ENCODE measurements around the gene HEATR9.
"Not testable (repeated sequence)": the region's sequence is repeated elsewhere in the genome, so short reads cannot be mapped to it uniquely, and the experiment has no call there.

Gene HEATR9, protein sequence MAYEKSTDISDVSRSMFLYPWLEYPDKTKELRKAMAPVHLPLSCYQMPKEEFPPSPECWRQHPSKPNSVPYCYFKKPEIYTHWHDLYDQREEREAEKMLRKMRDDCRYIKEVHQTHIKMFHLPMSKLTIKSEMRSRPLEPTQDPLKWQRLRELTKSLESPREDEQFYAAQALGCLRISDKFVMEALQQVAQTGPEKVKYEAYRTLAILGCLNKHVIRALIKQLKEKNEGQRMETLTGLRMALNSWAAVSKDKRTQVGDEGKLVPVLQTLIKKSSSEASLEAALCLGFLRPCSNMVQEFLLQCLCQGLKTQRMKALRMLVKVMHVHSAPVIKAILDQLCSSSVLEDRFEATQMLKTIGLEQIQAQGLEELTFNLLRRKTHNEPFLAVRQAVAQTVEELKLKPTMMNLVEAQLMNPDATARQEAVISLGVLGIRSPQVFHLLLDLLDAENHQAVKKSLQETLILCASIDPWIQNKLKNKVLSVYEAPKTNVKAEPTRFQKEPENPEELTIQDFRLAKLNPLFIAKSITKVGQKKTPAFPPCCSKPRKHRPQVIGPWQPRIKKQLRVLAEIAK

DNA sequence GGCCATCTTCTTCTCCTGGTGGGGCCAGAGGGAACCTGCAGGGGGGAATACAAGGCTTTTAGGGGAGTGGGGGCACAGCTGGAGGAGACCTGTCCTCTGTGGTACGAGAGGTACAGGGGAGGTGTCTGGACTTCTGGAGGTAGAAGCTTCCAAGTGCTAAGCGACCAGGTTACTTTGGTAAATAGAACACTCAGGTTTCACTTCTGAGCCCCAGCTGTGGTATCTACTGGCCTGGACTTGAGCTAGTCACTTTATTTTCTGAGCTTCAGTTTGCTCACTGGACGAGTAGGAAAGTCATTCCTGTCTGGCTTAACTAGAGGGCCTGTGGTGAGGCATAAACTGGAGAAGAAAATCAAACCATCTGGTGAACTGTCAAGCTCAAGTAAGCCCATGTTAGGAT lies at the start of gene HEATR9:
Gene HEATR9 (minus strand): TSS at position 155 of the 400 bp plus-strand sequence. CDS start 149 bp downstream, at position 6.
- no peak for DNase-seq

DNA sequence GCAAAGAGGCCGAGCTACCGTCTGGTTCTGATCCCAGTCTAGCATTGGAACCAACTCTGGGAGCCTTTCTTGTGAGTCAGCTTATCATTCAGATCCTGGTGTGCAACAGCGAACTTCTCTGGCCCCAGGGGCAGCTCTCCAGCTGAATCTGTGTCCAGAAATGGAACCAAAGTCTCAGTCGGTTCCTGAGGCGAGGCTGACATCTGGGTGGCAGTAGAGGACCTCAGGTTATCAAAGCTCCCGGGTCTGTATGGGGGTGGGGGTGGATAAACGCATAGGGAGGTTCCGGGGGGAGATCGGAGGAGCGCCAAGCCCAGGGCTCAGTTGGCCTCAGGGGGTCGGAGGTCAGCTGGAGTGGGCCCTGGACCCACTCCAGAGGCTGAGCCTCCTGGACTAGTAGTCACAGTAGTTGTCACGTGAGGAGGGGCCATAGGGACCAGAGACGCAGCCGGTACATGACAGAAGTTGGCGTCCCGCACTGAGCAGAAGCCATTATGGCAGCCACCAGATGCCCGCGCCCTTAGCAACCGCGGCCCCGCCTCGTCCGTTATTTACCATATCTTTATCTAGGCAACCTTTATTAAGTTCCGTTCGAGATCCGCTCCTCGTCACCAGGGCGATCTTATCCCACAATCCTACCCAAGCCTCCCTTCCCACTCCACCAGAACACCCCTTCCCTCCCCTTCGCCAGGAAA lies 49.0 kb upstream of the HEATR9 start:
- DNase-seq, result no peak

DNA sequence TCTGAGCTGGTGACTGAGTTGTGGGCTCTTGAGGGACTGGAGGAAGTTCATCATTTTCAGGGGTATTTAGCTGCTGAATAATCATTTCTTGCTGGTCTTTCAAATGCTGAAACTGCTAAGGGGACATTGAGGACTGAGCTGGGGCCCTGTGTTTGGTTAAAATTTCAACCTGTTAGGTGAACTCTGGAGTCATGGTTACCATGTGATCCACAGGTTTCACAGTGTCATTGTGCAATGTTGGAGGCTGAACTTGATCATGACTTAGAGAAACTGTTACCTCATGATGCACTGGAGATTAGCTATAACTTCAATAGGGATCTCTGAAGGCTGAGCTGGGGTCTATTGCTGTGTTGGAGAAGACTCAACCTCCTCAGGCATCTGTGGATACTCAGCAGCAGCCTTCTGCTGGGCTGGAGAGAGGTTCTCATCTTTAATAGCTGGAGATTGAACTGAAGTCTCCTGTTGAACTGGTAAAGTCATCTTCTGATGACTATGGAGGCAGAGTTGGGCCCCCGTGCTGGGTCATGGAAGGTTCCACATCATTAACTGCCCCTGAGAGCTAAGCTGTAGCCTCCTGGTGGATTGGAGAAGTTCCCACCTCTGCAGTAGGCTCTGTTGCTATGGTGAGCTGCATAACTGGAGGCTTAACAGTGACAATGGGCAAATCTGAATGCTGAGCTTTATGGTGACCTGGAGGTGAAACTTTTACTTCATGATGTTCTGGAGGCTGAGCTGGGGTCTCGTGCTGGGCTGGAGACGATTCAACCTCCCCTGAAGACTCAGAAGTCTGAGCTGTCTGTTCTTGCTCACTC lies 46.7 kb upstream of the HEATR9 start:
- no peak for DNase-seq

DNA sequence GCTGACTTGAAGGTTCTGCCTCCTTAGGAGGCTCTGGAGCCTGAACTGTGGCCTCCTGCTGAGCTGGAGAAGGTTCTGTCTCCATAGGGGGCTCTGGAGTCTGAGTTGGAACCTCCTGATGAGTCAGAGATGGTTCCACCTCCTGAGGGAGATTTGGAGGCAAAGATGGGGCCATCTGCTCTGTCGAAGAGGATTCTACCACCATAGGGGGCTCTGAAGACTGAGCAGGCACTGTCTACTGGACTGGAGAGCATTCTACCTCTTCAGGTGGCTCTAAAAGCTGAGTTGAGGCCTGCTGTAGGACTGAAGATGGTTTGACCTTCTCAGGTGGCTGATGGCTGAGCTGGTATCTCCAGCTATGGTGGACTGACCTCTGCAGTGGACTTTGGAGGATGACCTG lies 45.7 kb upstream of the HEATR9 start:
- no peak for DNase-seq

DNA sequence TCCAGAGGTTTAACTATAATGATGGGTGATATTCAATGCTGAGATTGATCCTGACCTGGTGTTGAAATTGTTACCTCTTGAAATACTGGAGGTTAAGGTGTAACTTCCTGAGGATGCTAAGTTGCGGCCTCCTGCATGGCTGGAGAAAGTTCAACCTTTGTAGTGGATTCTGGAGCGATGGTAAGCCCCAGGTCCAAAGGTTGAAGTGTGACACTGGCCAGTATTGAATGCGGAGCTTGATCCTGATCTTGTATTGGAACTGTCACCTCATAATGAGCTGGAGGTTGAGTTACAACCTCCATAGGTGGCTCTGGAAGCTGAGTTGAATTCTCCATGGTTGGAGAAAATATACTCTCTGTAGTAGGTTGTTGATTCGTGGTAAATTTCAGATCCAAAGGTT lies 44.9 kb upstream of the HEATR9 start:
- no peak for DNase-seq

DNA sequence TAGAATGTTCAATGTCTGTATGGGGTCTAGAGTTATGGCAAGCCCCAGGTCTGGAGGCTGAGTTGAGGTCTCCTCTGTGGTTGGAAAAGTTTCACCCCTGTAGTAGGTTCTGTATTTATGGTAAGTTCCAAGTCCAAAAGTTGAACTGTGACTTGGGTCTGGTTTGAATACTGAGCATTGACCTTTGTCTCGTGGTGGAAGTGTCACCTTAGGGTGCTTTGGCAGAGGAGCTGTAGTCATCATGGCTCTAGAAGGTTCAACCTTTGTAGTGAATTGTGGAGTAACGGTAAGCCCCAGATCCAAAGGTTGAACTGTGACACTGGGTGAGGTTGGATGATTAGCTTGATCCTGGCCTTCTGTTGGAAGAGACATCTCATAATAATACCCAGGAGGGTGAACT lies 44.3 kb upstream of the HEATR9 start:
- DNase-seq, result no peak

DNA sequence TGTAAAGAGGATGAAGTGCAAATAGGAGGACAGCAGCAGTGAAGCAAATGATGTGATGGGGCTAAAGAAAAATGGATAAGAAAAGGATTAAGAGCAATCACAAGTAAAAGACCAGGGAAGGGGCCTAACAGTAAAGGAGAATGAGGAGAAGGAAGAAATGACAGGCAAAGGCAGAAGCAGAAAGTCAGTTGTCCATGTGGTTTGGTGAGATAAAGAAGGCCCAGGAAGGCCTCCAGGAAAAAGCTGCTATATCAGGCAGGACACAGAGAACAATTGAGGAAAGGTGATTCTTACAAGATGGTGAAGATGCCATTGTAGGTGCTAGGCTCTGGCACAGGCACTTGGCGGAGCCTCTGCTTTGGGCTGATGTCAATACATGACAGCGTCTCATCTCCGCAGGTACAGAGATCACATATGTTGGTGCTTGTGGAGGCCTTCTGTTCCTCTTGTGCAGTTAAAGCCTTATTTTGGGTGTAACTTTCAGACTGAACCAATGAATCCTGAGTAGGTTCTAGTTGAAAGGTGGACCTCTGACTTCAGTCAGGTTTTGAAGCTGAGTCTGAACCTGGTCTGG lies 43.7 kb upstream of the HEATR9 start:
- DNase-seq, result no peak

DNA sequence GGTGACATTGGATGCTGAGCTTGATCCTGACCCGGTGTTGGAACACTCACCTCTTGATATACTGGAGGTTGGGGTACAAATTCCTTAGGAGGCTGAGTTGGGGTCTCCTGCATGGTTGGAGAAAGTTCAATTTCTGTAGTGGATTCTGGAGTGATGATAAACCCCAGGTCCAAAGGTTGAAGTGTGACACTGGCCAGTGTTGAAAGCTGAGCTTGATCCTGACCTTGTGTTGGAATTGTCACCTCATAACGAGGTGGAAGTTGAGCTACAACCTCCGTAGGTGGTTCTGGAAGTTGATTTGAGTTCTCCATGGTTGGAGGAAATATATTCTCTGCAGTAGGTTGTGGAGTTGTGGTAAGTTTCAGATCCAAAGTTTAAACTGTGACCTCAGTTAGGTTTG lies 40.7 kb upstream of the HEATR9 start:
- no peak for DNase-seq

DNA sequence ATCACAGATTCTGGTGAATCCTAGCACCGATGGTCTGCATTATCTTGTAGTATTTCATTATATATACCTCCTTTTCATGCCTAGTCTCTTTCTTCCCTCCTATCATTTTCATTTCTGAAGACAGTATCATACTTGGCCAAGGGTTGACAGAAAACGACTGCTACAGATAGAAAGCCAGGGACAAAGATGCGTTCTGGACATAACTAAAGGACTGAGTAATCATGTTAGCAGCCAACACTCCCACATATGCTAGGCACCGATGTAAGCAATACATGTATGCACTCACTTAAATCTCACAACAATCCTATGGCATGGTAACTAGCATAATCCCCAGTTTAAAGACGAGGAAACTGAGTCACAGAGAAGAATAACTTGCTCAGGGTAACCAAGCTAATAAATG lies 39.0 kb upstream of the HEATR9 start:
- no peak for DNase-seq

DNA sequence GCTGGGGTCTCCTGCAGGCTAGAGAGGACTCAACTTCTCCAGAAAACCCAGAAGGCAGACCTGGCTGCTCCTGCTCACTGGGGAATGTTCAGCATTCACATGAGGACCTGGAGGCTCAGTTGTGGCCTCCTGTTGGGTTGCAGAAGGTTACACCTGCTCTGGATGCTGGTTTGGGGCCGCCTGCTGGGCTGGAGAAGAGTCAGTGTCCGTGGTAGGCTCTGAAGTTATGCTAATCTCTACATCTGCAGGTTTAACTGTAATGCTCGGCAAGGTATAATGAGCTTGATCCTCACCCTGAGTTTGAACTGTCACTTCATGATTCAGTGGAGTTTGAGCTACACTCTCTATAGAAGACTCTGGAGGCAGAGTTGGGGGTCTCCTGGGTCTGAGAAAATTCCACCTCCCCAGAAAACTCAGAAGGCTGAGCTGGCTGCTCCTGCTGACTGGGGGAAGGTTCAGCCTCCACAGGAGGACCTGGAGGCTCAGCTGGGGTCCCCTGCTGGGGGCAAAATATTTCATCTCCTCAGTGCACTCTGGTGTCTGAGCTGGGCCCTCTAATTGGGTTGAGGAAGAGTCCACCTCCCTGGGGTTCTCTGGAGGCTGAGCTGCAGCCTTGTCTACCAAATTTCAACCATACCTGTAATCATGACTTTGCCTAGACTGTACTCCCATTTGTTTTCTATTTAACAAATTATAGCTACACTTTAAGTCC lies 38.4 kb upstream of the HEATR9 start:
- no peak for DNase-seq

DNA sequence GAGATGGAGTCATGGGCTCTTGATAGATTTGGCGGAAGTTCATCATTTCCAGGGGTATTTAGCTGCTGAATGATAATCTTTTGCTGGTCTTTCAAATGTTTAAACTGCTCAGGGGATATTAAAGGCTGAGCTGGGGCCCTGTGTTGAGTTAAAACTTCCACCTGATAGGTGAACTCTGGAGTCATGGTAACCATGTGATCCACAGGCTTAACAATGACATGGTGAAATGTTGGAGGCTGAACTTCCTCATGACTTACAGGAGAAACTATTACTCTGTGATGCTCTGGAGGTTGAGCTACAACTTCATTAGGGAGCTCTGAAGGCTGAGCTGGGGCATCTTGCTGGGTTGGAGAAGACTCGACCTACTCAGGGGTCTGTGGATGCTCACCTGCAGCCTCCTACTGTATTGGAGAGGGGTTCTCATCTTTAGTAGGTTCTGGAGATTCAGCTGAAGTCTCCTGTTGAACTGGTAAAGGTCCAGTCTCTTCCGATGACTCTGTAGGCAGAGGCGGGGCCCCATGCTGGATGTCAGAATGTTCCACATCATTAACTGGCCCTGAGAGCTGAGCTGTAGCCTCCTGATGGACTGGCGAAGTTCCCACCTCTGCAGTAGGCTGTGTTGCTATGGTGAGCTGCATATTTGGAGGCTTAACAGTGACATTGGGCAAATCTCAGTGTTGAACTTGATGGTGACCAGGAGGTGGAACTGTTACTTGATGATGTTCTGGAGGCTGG lies 37.7 kb upstream of the HEATR9 start:
- no peak for DNase-seq

DNA sequence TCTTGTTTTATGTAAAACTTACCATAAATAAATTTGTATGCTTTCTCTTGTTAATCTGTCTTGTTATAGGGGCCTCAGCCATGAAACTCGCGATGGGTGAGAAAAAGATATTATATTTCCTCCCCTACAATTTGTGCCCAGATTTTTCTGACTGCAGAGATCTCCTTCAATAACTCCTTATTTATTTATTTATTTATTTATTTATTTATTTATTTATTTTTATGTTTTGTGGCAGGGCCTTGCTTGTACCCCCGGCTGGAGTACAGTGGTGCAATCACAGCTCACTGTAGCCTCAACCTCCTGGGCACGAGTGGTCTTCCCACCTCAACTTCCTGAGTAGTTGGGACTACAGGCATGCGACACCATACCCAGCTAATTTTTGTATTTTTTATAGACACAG lies 34.8 kb upstream of the HEATR9 start:
- no peak for DNase-seq

DNA sequence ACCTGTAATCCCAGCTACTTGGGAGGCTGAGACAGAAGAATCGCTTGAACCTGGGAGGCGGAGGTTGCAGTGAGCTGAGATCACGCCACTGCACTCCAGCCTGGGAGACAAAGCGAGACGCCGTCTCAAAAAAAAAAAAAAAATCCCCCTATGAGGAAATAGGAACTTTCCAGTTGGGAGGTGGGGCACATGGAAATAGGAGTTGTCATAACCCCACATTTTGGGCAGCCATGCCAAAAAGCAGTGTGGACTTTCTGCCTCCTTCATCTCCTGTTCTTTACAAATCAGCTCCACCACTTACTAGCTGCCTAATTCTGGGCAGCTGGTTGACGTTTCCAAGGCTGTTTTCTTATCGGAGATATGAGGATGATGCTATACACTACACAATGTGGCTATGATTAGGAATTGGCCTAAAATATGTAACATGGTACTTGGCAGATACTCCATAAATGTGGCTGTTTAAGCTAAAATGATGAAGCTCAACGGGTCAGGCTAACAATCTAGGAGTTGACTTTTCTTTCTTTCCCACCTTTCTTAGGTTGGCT lies 33.0 kb upstream of the HEATR9 start:
- DNase-seq, result no peak

DNA sequence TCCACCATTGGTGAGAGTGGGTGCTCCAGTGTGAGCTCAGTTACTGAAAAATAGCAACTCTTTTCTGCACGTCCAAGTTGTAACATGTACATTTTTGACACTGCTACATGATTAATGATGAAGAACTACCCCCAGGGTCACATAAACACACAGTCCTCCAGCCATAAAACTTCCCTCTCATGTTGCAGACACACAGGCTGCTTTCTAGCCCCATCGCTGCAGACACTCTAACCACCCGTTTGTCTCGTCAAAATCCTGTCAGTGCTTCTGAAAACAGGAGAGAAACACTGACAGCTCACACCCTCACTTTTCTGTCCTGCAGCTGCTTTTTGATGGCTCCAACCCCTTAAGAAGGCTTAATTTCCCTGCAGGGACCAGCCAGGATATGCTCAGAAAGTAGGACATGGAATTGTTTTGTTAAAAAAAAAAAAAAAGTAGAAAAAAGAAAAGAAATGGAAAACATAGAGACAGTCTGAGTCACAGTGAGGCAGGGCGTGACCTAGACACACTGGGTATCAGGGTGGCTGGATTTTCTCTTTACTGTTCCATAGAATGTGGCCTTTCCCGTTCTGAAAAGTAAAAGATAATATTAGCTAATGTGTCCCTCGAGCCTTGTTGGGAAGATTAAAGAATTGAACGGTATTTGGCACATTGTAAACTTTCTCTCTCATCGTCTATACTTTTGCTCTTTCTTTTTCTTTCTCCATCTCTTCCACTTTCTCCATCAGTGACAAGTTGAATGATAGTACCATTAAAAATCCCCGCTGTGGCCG lies 32.2 kb upstream of the HEATR9 start:
- no peak for DNase-seq

DNA sequence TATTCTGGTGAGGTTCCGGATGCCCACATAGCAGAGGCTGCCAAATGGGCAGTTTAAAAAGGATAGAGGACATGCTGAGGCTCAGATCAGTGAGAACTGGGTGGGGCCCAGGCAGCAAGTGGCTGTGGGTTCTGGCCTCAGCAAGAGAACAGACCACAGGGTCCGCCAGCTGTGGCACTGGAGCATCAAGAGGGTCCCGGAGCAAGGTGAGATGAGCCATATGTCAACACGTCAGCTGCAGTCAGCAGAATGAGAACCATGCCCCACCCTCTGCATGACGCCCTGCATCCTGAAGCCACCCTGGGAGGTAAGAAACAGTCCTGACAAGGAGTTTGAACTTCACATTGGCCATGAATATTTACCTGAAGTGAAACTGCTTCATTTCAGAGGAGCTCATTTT lies 31.6 kb upstream of the HEATR9 start:
- DNase-seq, result no peak

DNA sequence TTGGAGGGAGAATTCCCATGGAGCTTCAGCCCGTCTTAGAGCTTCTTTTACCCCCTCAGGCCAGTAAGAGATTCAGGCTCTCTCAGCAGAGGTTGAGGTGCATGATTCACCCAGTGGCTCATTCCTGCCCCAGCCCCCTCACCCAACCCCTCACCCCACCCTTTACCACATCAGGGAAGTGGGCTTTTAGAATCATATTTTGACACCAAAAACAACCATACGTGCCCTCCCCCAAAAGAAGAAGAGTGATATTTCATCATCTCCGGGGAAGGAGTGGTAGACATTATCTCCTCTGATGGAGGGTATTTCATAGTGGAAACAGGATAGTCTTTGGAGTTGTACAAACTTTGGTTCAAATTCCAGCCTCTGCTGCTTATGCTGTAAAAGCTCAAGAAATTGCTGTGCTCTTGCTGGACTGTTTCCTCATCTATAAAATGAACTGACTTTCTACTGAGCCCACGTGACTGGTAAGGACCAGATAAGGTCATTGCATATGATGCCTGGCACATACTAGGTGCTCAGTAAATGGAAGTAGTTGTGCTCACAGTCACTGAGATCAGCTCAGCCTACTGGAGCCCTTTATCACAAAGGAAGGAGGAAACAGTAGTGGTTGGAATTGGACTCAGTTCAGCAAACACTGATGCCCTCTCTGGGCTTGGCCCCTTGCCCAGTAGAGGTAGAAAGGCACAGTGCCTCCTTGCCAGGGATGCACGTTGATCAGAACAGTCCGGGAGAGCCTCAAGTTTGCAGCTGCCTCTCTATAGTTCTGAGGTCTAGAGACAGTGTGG lies 29.8 kb upstream of the HEATR9 start:
- DNase-seq, result no peak

DNA sequence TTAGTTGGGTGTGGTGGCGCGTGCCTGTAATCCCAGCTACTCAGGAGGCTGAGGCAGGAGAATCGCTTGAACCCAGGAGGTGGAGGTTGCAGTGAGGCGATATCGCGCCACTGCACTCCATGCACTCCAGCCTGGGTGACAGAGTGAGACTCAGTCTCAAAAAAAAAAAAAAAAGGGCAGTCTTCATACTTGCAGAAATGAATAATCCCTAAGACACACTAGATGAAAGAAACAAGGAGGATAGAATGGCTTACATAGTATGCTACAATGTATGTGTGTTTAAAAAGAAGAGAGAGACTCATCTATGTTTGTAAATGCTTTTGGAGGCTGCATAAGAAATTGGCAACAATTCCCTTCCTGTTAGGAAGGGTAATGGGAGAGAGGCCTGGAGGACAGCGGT lies 29.1 kb upstream of the HEATR9 start:
- not testable (repeated sequence) for DNase-seq

DNA sequence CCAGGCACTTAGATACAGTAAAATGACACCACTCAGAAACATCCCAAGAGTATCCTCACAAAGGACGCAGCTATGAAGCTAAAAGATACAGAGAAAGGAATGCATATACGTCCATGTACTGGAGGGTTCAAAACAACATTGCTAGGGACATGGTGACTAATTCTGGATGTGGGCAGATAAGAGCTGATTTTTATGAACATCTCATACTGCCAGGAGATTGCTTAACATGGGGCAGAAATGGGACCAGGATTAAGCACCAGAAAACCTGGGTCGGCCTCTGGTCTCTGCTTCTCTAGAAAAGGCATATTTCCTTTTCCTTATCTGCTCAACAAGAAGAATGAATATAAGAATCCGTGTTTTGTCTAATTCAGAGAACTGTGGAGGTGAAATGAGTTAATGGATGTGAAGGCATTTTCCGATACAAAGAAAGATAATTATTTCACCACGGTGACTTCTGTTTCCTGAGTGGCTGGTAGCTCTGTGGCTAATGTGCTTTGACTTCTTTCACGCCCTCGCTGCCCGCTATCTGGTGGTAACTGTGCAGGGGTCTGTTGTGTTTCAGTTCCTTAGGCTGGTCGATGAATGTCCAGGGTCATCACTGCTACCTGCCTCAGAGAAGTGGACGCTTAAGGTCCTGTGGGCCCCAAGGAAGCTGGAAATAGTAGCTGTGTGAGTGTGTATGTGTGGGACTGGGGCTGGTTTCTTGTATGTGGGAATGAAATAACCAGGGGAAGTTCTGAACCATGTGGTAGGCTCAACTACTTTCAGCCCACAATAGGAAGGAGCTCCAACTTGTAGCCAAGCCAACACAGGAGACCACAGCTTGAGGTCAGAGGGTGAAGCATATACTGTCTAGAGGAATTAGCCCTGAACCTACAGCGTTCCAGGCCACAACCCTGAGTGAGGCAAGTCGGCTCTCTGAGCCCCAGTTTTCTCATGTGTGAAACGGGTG lies 27.2 kb upstream of the HEATR9 start:
- DNase-seq, result no peak

Measured in HCEC 1CT (cell line).